HK-2 (cell line): ENCODE results near the gene CASP1.

Source experiments
- DNase-seq: peaks from one replicate; pipeline ENCODE4 v3.0.0-alpha.2; 2018; ENCODE audit not compliant: unreplicated experiment

Gene CASP1

GRCh38 chr11:104984808-104985207 is 50.1 kb downstream of the CASP1 start:
- no peak for DNase-seq

GRCh38 chr11:104979839-104980238 is 55.1 kb downstream of the CASP1 start:
- no peak for DNase-seq
